ENCODE measurements around the gene HTR4. TPM values are rescaled to one million over a fixed set of nuclear protein-coding genes. Genes with fewer than 3 reads are reported as not detected.

HTR4 gene
- total and polyA plus RNA-seq, 2 of the 4 experiments (the other 2 are of a cell fraction): not detected

DNA sequence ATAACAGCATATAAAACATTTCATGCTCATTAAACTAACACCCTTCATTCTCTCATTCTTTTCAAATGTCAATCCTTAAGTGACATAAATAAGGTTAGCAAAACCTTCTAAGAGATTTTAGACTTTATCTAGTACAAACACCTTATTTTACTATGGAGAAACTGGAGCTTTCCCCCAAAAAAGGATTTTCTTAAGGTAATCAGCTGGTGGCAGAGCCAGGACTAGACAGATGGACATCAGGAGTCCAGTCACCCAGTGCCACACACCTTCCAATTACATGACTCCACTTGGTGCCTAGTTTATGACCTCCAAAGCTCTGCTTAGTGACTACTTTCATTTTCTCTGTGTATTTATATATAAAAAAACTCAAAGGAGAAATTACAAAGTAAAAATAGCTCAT, 70.2 kb downstream of the HTR4 start:
- no peak for ATAC-seq (ENCODE audit: low read depth)
- no peak for DNase-seq
- POLR2A ChIA-PET (ENCODE audit: unreplicated experiment): no interaction called here
- Histone ChIP-seq H3K4me1 (ENCODE audit: control insufficient read depth, insufficient read depth, low read length) (no peaks in the 10 kb centered on the region), H3K9ac (ENCODE audit: low read depth, low read length) (no peak overlapping the region), H3K27me3 (ENCODE audit: control insufficient read depth, insufficient read depth, low read length) (no peaks in the 10 kb centered on the region), H2BK20ac (ENCODE audit: low read depth, low read length) (no peak overlapping the region), H2BK15ac (ENCODE audit: low read depth, low read length) (no peak overlapping the region), H3K23ac (ENCODE audit: low read depth, low read length) (no peak overlapping the region), H3K36me3 (ENCODE audit: control insufficient read depth, insufficient read depth, low read length) (no peaks in the 10 kb centered on the region), H2AFZ (replicated peaks; ENCODE audit: low read length, poor library complexity) (no peak overlapping the region), H4K8ac (ENCODE audit: low read depth in 2 of 2, low read length in 2 of 2) (no peak overlapping the region), H4K91ac (ENCODE audit: insufficient read depth, low read depth, low read length) (no peak overlapping the region), H3K79me1 (ENCODE audit: low read depth in 1 of 2, low read length in 2 of 2) (no peaks in the 10 kb centered on the region), H2BK120ac (ENCODE audit: low read depth, low read length) (no peak overlapping the region), H3K27ac (ENCODE audit: insufficient read depth, low read length) (no peak overlapping the region), H2AK9ac (replicated peaks; ENCODE audit: low read depth, low read length, poor library complexity) (no peak overlapping the region), H3K14ac (replicated peaks; ENCODE audit: low read depth, low read length) (no peak overlapping the region), H3K9me1 (ENCODE audit: insufficient read depth, low read length) (no peaks in the 10 kb centered on the region), H3K4ac (ENCODE audit: low read depth, low read length) (no peak overlapping the region), H3K56ac (ENCODE audit: extremely low read depth, insufficient read depth, low read length) (no peak overlapping the region), H4K20me1 (ENCODE audit: insufficient read depth, low read length) (no peaks in the 10 kb centered on the region), H3K18ac (ENCODE audit: low read depth, low read length) (no peak overlapping the region), H3K9me3 (ENCODE audit: control insufficient read depth, insufficient read depth, low read length) (no peaks in the 10 kb centered on the region), H3K4me2 (ENCODE audit: low read depth, low read length) (no peak overlapping the region), H2BK5ac (ENCODE audit: low read depth, low read length, poor library complexity, severe bottlenecking) (no peak overlapping the region), H2AK5ac (ENCODE audit: low read depth, low read length) (no peak overlapping the region), H4K5ac (ENCODE audit: low read depth, low read length) (no peak overlapping the region), H3K4me3 (ENCODE audit: insufficient read depth, low read depth, low read length) (no peak overlapping the region)
- intact Hi-C loops (cut with micrococcal nuclease): no loop called here
- dilution Hi-C loops (cut with HindIII; ENCODE audit: low sequenced_read_pairs, unreplicated experiment): no loop called here
- TF ChIP-seq RCOR1 (IDR thresholded peaks at IDR 0.05; ENCODE audit: insufficient replicate concordance, low read length): no peak
- TF ChIP-seq MAZ (IDR thresholded peaks at IDR 0.05; ENCODE audit: borderline replicate concordance, low read depth, low read length): no peak
- no peak for TF ChIP-seq MXI1 (IDR thresholded peaks at IDR 0.05; ENCODE audit: borderline replicate concordance, low read depth, low read length)
- CTCF ChIA-PET: no interaction called here
- BruUV-seq (replicated peaks): no TSS peak
- in situ Hi-C loops (cut with MboI; ENCODE audit: low sequenced_read_pairs): no loop called here

All from IMR-90 (cell line).